T-helper 1 cell treated with Interleukin-12 subunit alpha and Interleukin-12 subunit beta and Interleukin-4 antibody, amounts not matched to agents 30 μg/mL and 1 μg/mL, for 36 hours (primary cell): Measurements from ENCODE around the gene SLC3A2.

Experiments
- H3K27ac Mint-ChIP-seq: one replicate; pipeline ENCODE4 v1.8.0; 2021; ENCODE audit warnings: mild to moderate bottlenecking, mixed read lengths
- H3K27me3 Mint-ChIP-seq: one replicate; pipeline ENCODE4 v1.8.0; 2021; ENCODE audit warnings: low read depth, mixed read lengths
- H3K36me3 Mint-ChIP-seq: one replicate; pipeline ENCODE4 v1.8.0; 2021; ENCODE audit warnings: low read depth, mixed read lengths
- H3K4me1 Mint-ChIP-seq: one replicate; pipeline ENCODE4 v1.8.0; 2021; ENCODE audit warnings: low read depth, mixed read lengths
- H3K4me3 Mint-ChIP-seq: one replicate; pipeline ENCODE4 v1.8.0; 2021; ENCODE audit warnings: mild to moderate bottlenecking, moderate library complexity, mixed read lengths
- H3K9me3 Mint-ChIP-seq: one replicate; pipeline ENCODE4 v1.8.0; 2021; ENCODE audit warnings: mixed read lengths

Gene SLC3A2

GRCh38 chr11:62905927-62906531 is 25.3 kb downstream of the SLC3A2 start:
- Mint-ChIP-seq H3K27ac (no peak overlapping the region), H3K27me3 (peaks cover 9% of the 10 kb centered on the region), H3K4me3 (no peak overlapping the region), H3K36me3 (no peaks in the 10 kb centered on the region), H3K9me3 (no peaks in the 10 kb centered on the region), H3K4me1 (peaks cover 13% of the 10 kb centered on the region)

GRCh38 chr11:62908468-62909072 is 27.9 kb downstream of the SLC3A2 start:
- H3K36me3 Mint-ChIP-seq = no peaks in the 10 kb centered on the region
- H3K27ac Mint-ChIP-seq = no peak overlapping the region
- no peaks in the 10 kb centered on the region for H3K9me3 Mint-ChIP-seq
- no peak overlapping the region for H3K4me3 Mint-ChIP-seq
- H3K4me1 Mint-ChIP-seq = peaks cover 11% of the 10 kb centered on the region
- peaks cover 14% of the 10 kb centered on the region for H3K27me3 Mint-ChIP-seq

- H3K4me3 Mint-ChIP-seq = no peak overlapping the region
- H3K9me3 Mint-ChIP-seq = no peaks in the 10 kb centered on the region
- H3K36me3 Mint-ChIP-seq = no peaks in the 10 kb centered on the region
- H3K4me1 Mint-ChIP-seq = peaks cover 11% of the 10 kb centered on the region
- H3K27ac Mint-ChIP-seq = no peak overlapping the region
- H3K27me3 Mint-ChIP-seq = peaks cover 14% of the 10 kb centered on the region
These were observed 28.6 kb downstream of the SLC3A2 start for GRCh38 chr11:62909107-62909894.

- H3K36me3 Mint-ChIP-seq = no peaks in the 10 kb centered on the region
- H3K4me1 Mint-ChIP-seq = peaks cover 7% of the 10 kb centered on the region
- H3K27ac Mint-ChIP-seq = no peak overlapping the region
These were observed 29.6 kb downstream of the SLC3A2 start for GRCh38 chr11:62910141-62910882.

GRCh38 chr11:62911137-62912130 is 30.7 kb downstream of the SLC3A2 start:
- H3K27ac Mint-ChIP-seq = no peak overlapping the region
- peaks cover 4% of the 10 kb centered on the region for H3K4me1 Mint-ChIP-seq
- no peak overlapping the region for H3K4me3 Mint-ChIP-seq
- no peaks in the 10 kb centered on the region for H3K9me3 Mint-ChIP-seq
- H3K36me3 Mint-ChIP-seq = no peaks in the 10 kb centered on the region
- peaks cover 15% of the 10 kb centered on the region for H3K27me3 Mint-ChIP-seq

More at GRCh38 chr11:62910141-62910882, 29.6 kb downstream of the SLC3A2 start:
- Mint-ChIP-seq H3K4me3 (no peak overlapping the region), H3K9me3 (no peaks in the 10 kb centered on the region), H3K27me3 (peaks cover 14% of the 10 kb centered on the region)

- no peak overlapping the region for H3K4me3 Mint-ChIP-seq
- H3K27ac Mint-ChIP-seq = no peak overlapping the region
- H3K4me1 Mint-ChIP-seq = peaks cover 4% of the 10 kb centered on the region
- no peaks in the 10 kb centered on the region for H3K9me3 Mint-ChIP-seq
- peaks cover 15% of the 10 kb centered on the region for H3K27me3 Mint-ChIP-seq
- H3K36me3 Mint-ChIP-seq = no peaks in the 10 kb centered on the region
These were observed 31.6 kb downstream of the SLC3A2 start for GRCh38 chr11:62912268-62912667.

- H3K27ac Mint-ChIP-seq = no peak overlapping the region
- H3K36me3 Mint-ChIP-seq = no peaks in the 10 kb centered on the region
- peaks cover 4% of the 10 kb centered on the region for H3K4me1 Mint-ChIP-seq
- H3K4me3 Mint-ChIP-seq = no peak overlapping the region
- H3K27me3 Mint-ChIP-seq = peaks cover 12% of the 10 kb centered on the region
- H3K9me3 Mint-ChIP-seq = no peaks in the 10 kb centered on the region
These were observed 33.7 kb downstream of the SLC3A2 start for GRCh38 chr11:62914416-62914815.

- Mint-ChIP-seq H3K27ac (no peak overlapping the region), H3K9me3 (no peaks in the 10 kb centered on the region), H3K36me3 (peaks cover 2% of the 10 kb centered on the region), H3K4me3 (no peak overlapping the region), H3K27me3 (peaks cover 33% of the 10 kb centered on the region), H3K4me1 (peaks cover 1% of the 10 kb centered on the region)
These were observed 37.3 kb downstream of the SLC3A2 start for GRCh38 chr11:62917906-62918502.

- H3K27me3 Mint-ChIP-seq = peaks cover 38% of the 10 kb centered on the region
- peaks cover 2% of the 10 kb centered on the region for H3K36me3 Mint-ChIP-seq
- no peak overlapping the region for H3K27ac Mint-ChIP-seq
- H3K4me1 Mint-ChIP-seq = peaks cover 3% of the 10 kb centered on the region
- H3K4me3 Mint-ChIP-seq = no peak overlapping the region
- no peaks in the 10 kb centered on the region for H3K9me3 Mint-ChIP-seq
These were observed 37.8 kb downstream of the SLC3A2 start for GRCh38 chr11:62918531-62918930.

GRCh38 chr11:62919476-62919875 is 38.8 kb downstream of the SLC3A2 start:
- no peak overlapping the region for H3K27ac Mint-ChIP-seq
- peaks cover 2% of the 10 kb centered on the region for H3K36me3 Mint-ChIP-seq
- H3K27me3 Mint-ChIP-seq = peaks cover 48% of the 10 kb centered on the region
- peaks cover 6% of the 10 kb centered on the region for H3K4me1 Mint-ChIP-seq
- H3K4me3 Mint-ChIP-seq = no peak overlapping the region
- no peaks in the 10 kb centered on the region for H3K9me3 Mint-ChIP-seq

GRCh38 chr11:62919898-62920640 is 39.4 kb downstream of the SLC3A2 start:
- peaks cover 52% of the 10 kb centered on the region for H3K27me3 Mint-ChIP-seq

GRCh38 chr11:62921201-62921572 is 40.5 kb downstream of the SLC3A2 start, which contains the start of gene CHRM1:
TSS of gene CHRM1 (minus strand) at chr11:62921363. CDS start at chr11:62911100, 10,263 bp downstream.
- Mint-ChIP-seq H3K27me3 (peaks cover 60% of the 10 kb centered on the region), H3K4me1 (peaks cover 10% of the 10 kb centered on the region), H3K4me3 (no peak within 1 kb of the TSS), H3K9me3 (no peaks in the 10 kb centered on the region), H3K27ac (no peak within 1 kb of the TSS), H3K36me3 (peaks cover 2% of the 10 kb centered on the region)

More at GRCh38 chr11:62919898-62920640, 39.4 kb downstream of the SLC3A2 start:
- Mint-ChIP-seq H3K36me3 (peaks cover 2% of the 10 kb centered on the region), H3K9me3 (no peaks in the 10 kb centered on the region), H3K4me3 (no peak overlapping the region), H3K27ac (no peak overlapping the region), H3K4me1 (peaks cover 6% of the 10 kb centered on the region)
